Activated CD8-positive, alpha-beta memory T cell treated with anti-CD3 and anti-CD28 coated beads, Interleukin-2, amount 10 ng/mL, durations not matched to agents 7 days and 5 days (primary cell): ENCODE measurements around the gene SEMA4C. TPM values are rescaled to one million over a fixed set of nuclear protein-coding genes. Genes with fewer than 3 reads are reported as not detected.
"Not testable (repeated sequence)": the region's sequence is repeated elsewhere in the genome, so short reads cannot be mapped to it uniquely, and the experiment has no call there.

ENCODE experiments used
- ATAC-seq: fragments of 150-1000 bp; cut with Tn5 transposase; one replicate; pipeline ENCODE4 v1.10.0; 2021; ENCODE audit warnings: moderate library complexity
- CTCF ChIA-PET: fragments of 350-600 bp; sonication (Branson Sonifier 250); formaldehyde crosslinking; loops from one replicate; lab custom pipeline; 2021; ENCODE audit warnings: antibody characterized with exemption; lab: Charles Lee
- DNase-seq: peaks from one replicate; pipeline ENCODE4 v3.0.0-alpha.2; 2020
- H3K27ac Mint-ChIP-seq: one replicate; pipeline ENCODE4 v1.8.0; 2021; ENCODE audit warnings: mild to moderate bottlenecking, mixed read lengths
- H3K27me3 Mint-ChIP-seq: one replicate; pipeline ENCODE4 v1.8.0; 2021; ENCODE audit warnings: mixed read lengths
- H3K36me3 Mint-ChIP-seq: one replicate; pipeline ENCODE4 v1.8.0; 2021; ENCODE audit warnings: mild to moderate bottlenecking, mixed read lengths
- H3K4me1 Mint-ChIP-seq: one replicate; pipeline ENCODE4 v1.8.0; 2021; ENCODE audit warnings: mixed read lengths
- H3K4me3 Mint-ChIP-seq: one replicate; pipeline ENCODE4 v1.8.0; 2021; ENCODE audit warnings: mild to moderate bottlenecking, moderate library complexity, mixed read lengths
- H3K9me3 Mint-ChIP-seq: one replicate; pipeline ENCODE4 v1.8.0; 2022; ENCODE audit warnings: low read depth, mixed read lengths
- total RNA-seq, 2 experiments: library from RNA; stranded (reverse); gene quantifications; one replicate each; pipeline ENCODE4 v1.2.3, GENCODE V29; 2021

Gene SEMA4C
- total RNA-seq, 2 experiments from 2014 or later = 9.7 to 11.6 TPM

- ATAC-seq (no peak), DNase-seq (no peak)
- H3K4me3 Mint-ChIP-seq = no peak overlapping the region
- peaks cover 32% of the 10 kb centered on the region for H3K4me1 Mint-ChIP-seq
- no peaks in the 10 kb centered on the region for H3K27me3 Mint-ChIP-seq
- no peaks in the 10 kb centered on the region for H3K9me3 Mint-ChIP-seq
- CTCF ChIA-PET = interaction anchor here (0.7 to 3.7 kb wide), 4 partner anchors 78 to 248 kb away, joined by 3 to 13 read pairs (median 4); no protein-coding TSS in a partner anchor
- H3K27ac Mint-ChIP-seq = no peak overlapping the region
- no peaks in the 10 kb centered on the region for H3K36me3 Mint-ChIP-seq
These were observed 5.4 kb downstream of the SEMA4C start for GRCh38 chr2:96864343-96865091.

DNA sequence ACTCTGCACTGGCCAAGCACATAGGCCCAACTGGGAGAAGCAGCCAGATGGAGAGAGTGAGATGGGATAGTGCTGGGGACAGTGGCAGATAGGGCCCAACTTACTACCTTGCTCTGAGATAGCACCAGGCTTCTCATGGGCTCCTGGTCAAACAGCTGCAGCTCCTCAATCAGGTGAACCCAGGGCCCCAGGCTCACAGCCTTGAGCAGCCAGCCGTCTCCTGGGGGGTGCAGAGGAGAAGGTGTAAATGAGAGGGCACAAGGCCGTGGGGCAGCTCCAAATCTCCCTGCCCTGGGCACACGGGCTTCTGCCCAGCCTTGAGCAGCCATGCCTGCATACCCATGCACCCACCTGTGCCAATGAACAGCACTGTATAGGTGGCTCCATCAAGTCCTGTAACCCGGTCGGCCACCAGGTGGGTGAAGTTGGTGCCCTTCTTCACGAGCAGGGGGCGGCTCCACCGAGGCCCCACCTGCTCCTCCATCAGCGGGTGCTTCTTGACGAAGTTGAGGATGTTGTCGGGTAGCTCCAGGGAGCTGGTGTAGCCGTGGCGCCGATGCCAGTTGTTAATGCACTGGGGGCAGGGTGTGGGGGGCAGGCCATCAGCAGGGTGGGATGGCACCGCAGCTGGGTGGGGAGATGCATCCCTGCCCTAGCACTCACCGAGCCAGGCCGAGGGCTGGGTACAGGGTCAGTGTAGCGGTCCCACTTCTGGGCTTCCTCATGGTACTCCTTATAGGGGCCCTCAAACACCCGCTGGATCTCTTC is 6.1 kb downstream of the SEMA4C start:
- no peaks in the 10 kb centered on the region for H3K9me3 Mint-ChIP-seq
- CTCF ChIA-PET = interaction anchor here (0.7 to 3.7 kb wide), 6 partner anchors 67 to 248 kb away, joined by 3 to 13 read pairs (median 4); no protein-coding TSS in a partner anchor
- no peak overlapping the region for H3K4me3 Mint-ChIP-seq
- H3K36me3 Mint-ChIP-seq = no peaks in the 10 kb centered on the region
- DNase-seq = no peak
- H3K4me1 Mint-ChIP-seq = peaks cover 39% of the 10 kb centered on the region
- no peak overlapping the region for H3K27ac Mint-ChIP-seq
- no peaks in the 10 kb centered on the region for H3K27me3 Mint-ChIP-seq
- ATAC-seq = no peak

GRCh38 chr2:96863056-96863455 is 6.8 kb downstream of the SEMA4C start:
- ATAC-seq, H3K4me3 Mint-ChIP-seq, H3K36me3 Mint-ChIP-seq, H3K9me3 Mint-ChIP-seq, H3K27me3 Mint-ChIP-seq, DNase-seq: not testable (repeated sequence)
- peak overlapping the region; percentile 21 for H3K27ac Mint-ChIP-seq
- peaks cover 39% of the 10 kb centered on the region for H3K4me1 Mint-ChIP-seq
- CTCF ChIA-PET = interaction anchor here (1.0 to 3.7 kb wide), 4 partner anchors 68 to 98 kb away, joined by 3 to 13 read pairs (median 4); no protein-coding TSS in a partner anchor

DNA sequence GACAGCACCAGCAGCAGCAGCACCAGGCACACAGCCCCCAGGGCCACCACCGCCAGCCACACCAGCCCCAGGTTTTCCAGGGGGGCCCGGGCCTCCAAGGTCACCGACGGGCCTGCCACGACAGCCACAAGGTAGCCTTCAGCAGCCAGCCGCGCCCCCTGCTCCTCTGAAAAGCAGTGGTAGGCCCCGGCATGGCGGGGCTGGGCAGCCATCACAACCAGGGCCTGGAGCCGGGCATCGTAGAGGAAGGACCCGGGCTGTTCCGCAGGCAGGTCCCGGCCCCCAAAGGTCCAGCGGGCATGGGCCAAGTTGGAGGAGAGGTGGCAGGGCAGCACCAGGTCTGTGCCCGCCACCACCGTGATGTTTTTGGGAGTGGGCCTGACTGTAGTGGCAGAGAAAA is 8.8 kb downstream of the SEMA4C start:
- DNase-seq = no peak
- Mint-ChIP-seq H3K27ac (no peak overlapping the region), H3K4me1 (peaks cover 33% of the 10 kb centered on the region), H3K9me3 (no peaks in the 10 kb centered on the region), H3K4me3 (no peak overlapping the region), H3K36me3 (peaks cover 2% of the 10 kb centered on the region), H3K27me3 (no peaks in the 10 kb centered on the region)
- CTCF ChIA-PET = interaction anchor here (1.1 to 3.7 kb wide), 2 partner anchors 90 to 98 kb away, joined by 3 to 13 read pairs; no protein-coding TSS in a partner anchor
- no peak for ATAC-seq

GRCh38 chr2:96860065-96861029 is 9.5 kb downstream of the SEMA4C start:
- DNase-seq (no peak), ATAC-seq (no peak)
- H3K9me3 Mint-ChIP-seq = no peaks in the 10 kb centered on the region
- no peaks in the 10 kb centered on the region for H3K27me3 Mint-ChIP-seq
- no peak overlapping the region for H3K27ac Mint-ChIP-seq
- CTCF ChIA-PET = interaction anchor here (1.1 to 4.0 kb wide), 2 partner anchors 99 to 252 kb away, joined by 3 to 48 read pairs; partner anchors contain the start of gene ANKRD36
- peaks cover 35% of the 10 kb centered on the region for H3K4me1 Mint-ChIP-seq
- H3K4me3 Mint-ChIP-seq = no peak overlapping the region
- peaks cover 2% of the 10 kb centered on the region for H3K36me3 Mint-ChIP-seq

GRCh38 chr2:96859681-96860064 is 10.2 kb downstream of the SEMA4C start:
- H3K4me1 Mint-ChIP-seq = peaks cover 39% of the 10 kb centered on the region
- H3K4me3 Mint-ChIP-seq = no peak overlapping the region
- H3K9me3 Mint-ChIP-seq = no peaks in the 10 kb centered on the region
- DNase-seq (no peak), ATAC-seq (no peak)
- H3K27ac Mint-ChIP-seq = no peak overlapping the region
- H3K36me3 Mint-ChIP-seq = peaks cover 2% of the 10 kb centered on the region
- CTCF ChIA-PET = interaction anchor here (4.0 kb wide), 1 partner anchor 253 kb away, joined by 48 read pairs; the partner anchor contains the start of gene ANKRD36
- no peaks in the 10 kb centered on the region for H3K27me3 Mint-ChIP-seq

DNA sequence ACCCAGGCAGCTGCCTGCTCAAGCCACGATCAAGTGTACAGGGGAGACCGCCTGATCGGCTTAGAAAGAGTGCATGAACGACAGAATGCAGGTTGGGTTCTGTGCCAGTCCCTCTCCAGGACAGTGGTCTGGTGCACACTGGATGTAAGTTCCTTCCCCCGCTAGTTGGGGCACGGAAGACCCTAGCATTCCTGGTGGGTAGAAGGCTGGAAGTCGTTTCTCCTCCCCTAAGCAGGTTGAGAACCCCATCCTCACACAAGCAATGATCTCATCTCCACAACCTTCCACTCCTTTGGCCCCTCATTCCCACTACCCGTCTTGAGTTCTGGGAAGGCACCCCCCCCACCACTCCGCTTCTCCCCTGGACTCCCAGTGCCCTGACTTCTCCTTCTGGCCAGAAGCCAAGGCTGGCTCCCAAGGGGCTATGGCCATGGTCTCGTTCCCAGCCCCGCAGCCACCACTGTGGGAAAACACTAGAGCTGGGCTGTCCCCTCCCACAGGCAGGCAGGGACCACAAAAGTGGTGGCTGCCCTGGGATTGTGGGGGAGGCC is 10.7 kb downstream of the SEMA4C start:
- CTCF ChIA-PET = interaction anchor here (1.8 to 4.0 kb wide), 8 partner anchors 43 to 254 kb away, joined by 17 to 178 read pairs (median 40); partner anchors contain the start of genes ANKRD36 and CNNM3
- H3K4me3 Mint-ChIP-seq = peak overlapping the region; percentile 89

GRCh38 chr2:96857667-96858372 is 12.1 kb downstream of the SEMA4C start, which contains the start of gene ANKRD39:
Gene ANKRD39 (minus strand): TSS chr2:96858016. CDS start chr2:96857987, 29 bp downstream.
- Mint-ChIP-seq H3K9me3 (no peaks in the 10 kb centered on the region), H3K4me3 (peak within 1 kb of the TSS; percentile 89), H3K27me3 (no peaks in the 10 kb centered on the region), H3K36me3 (peaks cover 16% of the 10 kb centered on the region), H3K27ac (peak within 1 kb of the TSS; percentile 88), H3K4me1 (peaks cover 38% of the 10 kb centered on the region)
- DNase-seq = peak; percentile 98
- CTCF ChIA-PET = interaction anchor here (0.6 to 4.0 kb wide), 48 partner anchors 9 to 320 kb away, joined by 3 to 178 read pairs (median 6); partner anchors contain the start of genes ANKRD23, ANKRD36, ARID5A and CNNM3
- ATAC-seq = peak; percentile 95

More for the DNA sequence above, 10.7 kb downstream of the SEMA4C start:
- DNase-seq = no peak
- no peaks in the 10 kb centered on the region for H3K9me3 Mint-ChIP-seq
- H3K4me1 Mint-ChIP-seq = peaks cover 39% of the 10 kb centered on the region
- no peaks in the 10 kb centered on the region for H3K27me3 Mint-ChIP-seq
- H3K36me3 Mint-ChIP-seq = peaks cover 5% of the 10 kb centered on the region
- no peak overlapping the region for H3K27ac Mint-ChIP-seq
- no peak for ATAC-seq

GRCh38 chr2:96856776-96857666 is 12.9 kb downstream of the SEMA4C start:
- H3K36me3 Mint-ChIP-seq = peaks cover 21% of the 10 kb centered on the region
- H3K4me3 Mint-ChIP-seq = peak overlapping the region; percentile 89
- no peaks in the 10 kb centered on the region for H3K27me3 Mint-ChIP-seq
- no peaks in the 10 kb centered on the region for H3K9me3 Mint-ChIP-seq
- H3K27ac Mint-ChIP-seq = peak overlapping the region; percentile 88
- CTCF ChIA-PET = interaction anchor here (0.6 to 4.0 kb wide), 46 partner anchors 10 to 320 kb away, joined by 3 to 178 read pairs (median 6); partner anchors contain the start of genes ANKRD23, ANKRD36, ARID5A and CNNM3
- peaks cover 36% of the 10 kb centered on the region for H3K4me1 Mint-ChIP-seq
- ATAC-seq (peak; percentile 2), DNase-seq (peak; percentile 64)

GRCh38 chr2:96853321-96853720 is 16.6 kb downstream of the SEMA4C start:
- Mint-ChIP-seq H3K9me3 (no peaks in the 10 kb centered on the region), H3K4me1 (peaks cover 20% of the 10 kb centered on the region), H3K27ac (no peak overlapping the region), H3K4me3 (no peak overlapping the region), H3K36me3 (peaks cover 31% of the 10 kb centered on the region), H3K27me3 (no peaks in the 10 kb centered on the region)
- ATAC-seq (no peak), DNase-seq (no peak)
- CTCF ChIA-PET = interaction anchor here (0.5 to 0.9 kb wide), 2 partner anchors 8 to 19 kb away, joined by 3 read pairs; no protein-coding TSS in a partner anchor
